Stomach (tissue), 4 donors: Measurements from ENCODE around the gene UBE2G1.

ENCODE experiments used
- EP300 ChIP-seq: sonication (generic); formaldehyde crosslinking; IDR thresholded peaks from one replicate; pipeline ENCODE4 v1.6.1; 2017; ENCODE audit warnings: antibody characterized with exemption
- POLR2AphosphoS5 ChIP-seq, 3 donors: sonication (generic); formaldehyde crosslinking; IDR thresholded peaks; one replicate each; pipeline ENCODE4 v1.6.1; 2016; ENCODE audit warnings: antibody characterized with exemption in 3 of 3
- TF ChIP-seq, protein P1 (sequence below), 7 experiments: fragments of 450-650 bp in 4 of 7; fragments of 200-600 bp in 3 of 7; sonication (generic) in 3 of 7; IDR thresholded peaks; one replicate each; pipeline ENCODE4 v1.5.1; 2016 to 2019; ENCODE audit warnings: antibody characterized with exemption in 7 of 7, control low read depth in 2 of 7, mild to moderate bottlenecking in 1 of 7

DNA sequence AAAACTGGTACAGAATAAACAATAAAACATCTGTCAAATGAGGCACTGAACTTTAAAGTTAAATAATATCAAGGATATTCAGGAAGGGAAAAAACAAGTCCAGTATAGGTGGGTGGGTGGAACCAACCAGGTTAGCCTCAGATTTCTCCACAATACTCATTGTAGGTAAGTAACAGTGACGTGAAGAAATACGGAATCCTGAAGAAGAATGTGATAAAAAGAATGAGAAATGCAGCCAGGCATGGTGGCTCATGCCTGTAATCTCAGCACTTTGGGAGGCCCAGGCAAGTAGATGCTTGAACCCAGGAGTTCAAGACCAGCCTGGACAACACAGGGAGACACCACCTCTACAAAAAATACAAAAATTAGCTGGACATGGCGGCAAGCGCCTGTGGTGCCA lies 47.3 kb downstream of the UBE2G1 start:
- TF ChIP-seq POLR2AphosphoS5 (IDR thresholded peaks at IDR 0.05) (no peak), EP300 (no peak)
- TF ChIP-seq, protein P1, sequence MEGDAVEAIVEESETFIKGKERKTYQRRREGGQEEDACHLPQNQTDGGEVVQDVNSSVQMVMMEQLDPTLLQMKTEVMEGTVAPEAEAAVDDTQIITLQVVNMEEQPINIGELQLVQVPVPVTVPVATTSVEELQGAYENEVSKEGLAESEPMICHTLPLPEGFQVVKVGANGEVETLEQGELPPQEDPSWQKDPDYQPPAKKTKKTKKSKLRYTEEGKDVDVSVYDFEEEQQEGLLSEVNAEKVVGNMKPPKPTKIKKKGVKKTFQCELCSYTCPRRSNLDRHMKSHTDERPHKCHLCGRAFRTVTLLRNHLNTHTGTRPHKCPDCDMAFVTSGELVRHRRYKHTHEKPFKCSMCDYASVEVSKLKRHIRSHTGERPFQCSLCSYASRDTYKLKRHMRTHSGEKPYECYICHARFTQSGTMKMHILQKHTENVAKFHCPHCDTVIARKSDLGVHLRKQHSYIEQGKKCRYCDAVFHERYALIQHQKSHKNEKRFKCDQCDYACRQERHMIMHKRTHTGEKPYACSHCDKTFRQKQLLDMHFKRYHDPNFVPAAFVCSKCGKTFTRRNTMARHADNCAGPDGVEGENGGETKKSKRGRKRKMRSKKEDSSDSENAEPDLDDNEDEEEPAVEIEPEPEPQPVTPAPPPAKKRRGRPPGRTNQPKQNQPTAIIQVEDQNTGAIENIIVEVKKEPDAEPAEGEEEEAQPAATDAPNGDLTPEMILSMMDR (IDR thresholded peaks at IDR 0.05): no peak
